ENCODE data around the gene C1orf167. TPM values are rescaled to one million over a fixed set of nuclear protein-coding genes. Genes with fewer than 3 reads are reported as not detected.
A peak's percentile ranks its signal among the peaks of the same experiment; 100 is the strongest.

The C1orf167 gene
- polyA plus RNA-seq, 1 donor from 2014 or later = not detected

- Mint-ChIP-seq H3K36me3 (peaks cover 7% of the 10 kb centered on the region), H3K9me3 (no peaks in the 10 kb centered on the region), H3K4me3 (no peak overlapping the region), H3K4me1 (peaks cover 4 to 5% (median 5%) of the 10 kb centered on the region in 3 donors), H3K27ac (no peak overlapping the region), H3K27me3 (no peaks in the 10 kb centered on the region)
Measured at GRCh38 chr1:11835441-11836225, 73.6 kb downstream of the C1orf167 start.

DNA sequence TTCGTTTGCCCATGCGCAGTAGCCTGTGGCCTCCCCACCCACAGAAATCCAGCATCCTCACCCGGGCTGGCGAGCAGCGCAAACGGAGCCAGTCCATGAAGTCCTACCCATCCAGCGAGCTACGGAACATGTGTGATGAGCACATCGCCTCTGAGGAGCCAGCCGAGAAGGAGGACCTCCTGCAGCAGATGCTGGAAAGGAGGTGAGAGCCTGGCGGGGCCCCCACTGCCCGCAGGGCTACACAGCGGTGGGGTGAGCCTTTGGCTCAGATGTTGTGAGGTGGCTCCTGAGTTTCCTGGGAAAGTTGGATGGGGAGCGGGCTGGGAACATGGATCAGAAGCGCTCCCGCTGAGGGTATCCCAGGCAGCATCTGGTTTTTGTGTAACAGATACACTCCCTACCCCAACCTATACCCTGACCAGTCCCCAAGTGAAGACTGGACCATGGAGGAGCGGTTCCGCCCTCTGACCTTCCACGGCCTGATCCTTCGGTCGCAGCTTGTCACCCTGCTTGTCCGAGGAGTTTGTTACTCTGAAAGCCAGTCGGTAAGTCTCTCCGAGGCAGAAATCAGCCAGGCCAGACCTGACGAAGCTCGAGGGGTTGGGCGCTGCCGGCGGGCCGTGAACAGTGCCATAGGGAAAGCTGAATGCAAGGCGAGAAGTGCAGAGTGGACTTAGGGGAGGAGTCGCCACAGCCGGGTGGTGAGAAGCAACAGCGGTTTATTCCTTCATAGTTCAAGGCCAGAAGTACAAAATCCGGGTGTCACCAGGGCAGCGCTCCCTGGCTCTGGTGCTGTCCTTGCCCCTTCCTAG lies 75.2 kb downstream of the C1orf167 start:
- no peaks in the 10 kb centered on the region for H3K9me3 Mint-ChIP-seq

DNA sequence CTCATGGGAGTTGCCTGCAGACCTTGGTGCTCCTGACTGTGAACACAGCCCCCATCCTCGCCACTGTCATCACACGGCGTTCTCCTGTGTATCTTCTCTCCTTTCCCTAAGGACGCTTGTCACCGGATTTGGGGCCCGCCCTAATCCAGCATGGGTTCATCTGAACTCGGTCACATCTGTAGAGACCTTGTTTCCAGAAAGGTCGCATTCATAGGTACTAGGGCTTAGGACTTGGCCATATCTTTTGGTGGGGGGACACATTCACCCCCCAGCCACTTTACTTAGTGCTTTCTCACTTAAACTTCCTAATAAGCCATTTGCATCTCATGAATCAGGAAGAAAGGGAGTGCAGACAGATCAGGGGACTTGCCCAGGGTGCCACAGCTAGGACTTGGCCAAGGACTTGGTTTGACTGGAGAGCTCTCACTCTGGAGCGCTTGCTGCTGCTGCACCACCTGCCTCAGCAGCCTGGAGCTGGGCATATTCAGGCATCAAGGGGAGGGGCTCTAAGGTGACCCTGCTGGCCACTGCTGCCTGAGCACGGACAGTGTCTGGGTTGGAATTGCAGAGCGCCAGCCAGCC lies 75.9 kb downstream of the C1orf167 start:
- Mint-ChIP-seq H3K9me3 (no peaks in the 10 kb centered on the region), H3K4me3 (no peak overlapping the region), H3K27ac (no peak overlapping the region), H3K36me3 (peaks cover 5% of the 10 kb centered on the region), H3K4me1 (peaks cover 8 to 18% (median 17%) of the 10 kb centered on the region in 3 donors), H3K27me3 (no peaks in the 10 kb centered on the region)

More for the DNA sequence above, 75.2 kb downstream of the C1orf167 start:
- Mint-ChIP-seq H3K4me1 (peaks cover 5 to 12% (median 11%) of the 10 kb centered on the region in 3 donors), H3K27me3 (no peaks in the 10 kb centered on the region), H3K36me3 (peaks cover 7% of the 10 kb centered on the region), H3K4me3 (no peak overlapping the region), H3K27ac (no peak overlapping the region)

DNA sequence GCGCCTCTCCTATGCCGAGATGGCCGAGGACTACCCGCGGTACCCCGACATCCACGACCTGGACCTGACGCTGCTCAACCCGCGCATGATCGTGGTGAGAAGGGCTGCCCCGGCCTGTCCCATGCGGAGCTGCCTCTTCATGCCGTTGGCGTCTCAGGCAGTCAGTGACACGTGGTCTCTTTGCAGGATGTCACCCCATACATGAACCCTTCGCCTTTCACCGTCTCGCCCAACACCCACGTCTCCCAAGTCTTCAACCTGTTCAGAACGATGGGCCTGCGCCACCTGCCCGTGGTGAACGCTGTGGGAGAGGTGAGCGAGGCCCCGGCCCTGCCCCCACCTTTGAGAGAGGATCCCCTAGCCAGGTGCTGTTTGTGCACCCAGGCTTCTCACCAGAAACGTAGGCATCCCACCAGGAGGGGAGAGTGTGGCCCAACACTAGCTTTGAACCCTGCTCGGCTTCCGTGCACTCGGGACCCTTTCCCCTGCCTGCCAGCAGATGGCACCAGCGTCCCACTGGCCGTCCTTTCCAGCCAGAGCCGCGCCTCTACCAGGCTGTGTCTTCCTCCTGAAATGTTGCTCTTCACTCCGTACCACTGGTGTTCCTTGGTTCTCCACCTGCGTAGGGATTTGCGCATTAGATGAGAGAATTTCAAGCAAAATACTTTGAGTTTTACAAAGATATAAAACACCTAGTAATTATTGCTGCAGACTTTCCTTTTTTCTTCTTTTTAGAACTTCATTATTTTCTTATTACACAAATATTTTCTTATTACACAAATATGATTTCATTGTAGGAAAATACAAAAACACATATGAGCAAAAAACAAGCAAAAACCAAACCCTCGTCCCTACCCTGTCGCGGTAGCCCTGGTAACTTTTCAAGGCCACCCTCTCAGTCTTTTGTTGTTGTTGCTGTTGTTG lies 76.6 kb downstream of the C1orf167 start:
- H3K4me3 Mint-ChIP-seq = no peak overlapping the region
- peaks cover 5% of the 10 kb centered on the region for H3K36me3 Mint-ChIP-seq
- peaks cover 11 to 19% (median 18%) of the 10 kb centered on the region in 3 donors for H3K4me1 Mint-ChIP-seq
- no peaks in the 10 kb centered on the region for H3K27me3 Mint-ChIP-seq
- peak overlapping the region in 1 of 3 donors; percentile 76 for H3K27ac Mint-ChIP-seq
- H3K9me3 Mint-ChIP-seq = no peaks in the 10 kb centered on the region

Other genes starting within 250 kb of the C1orf167 start
- gene FBXO2, start 107.8 kb upstream of the C1orf167 start, polyA plus RNA-seq = 18.0 TPM
- gene FBXO44, start 107.3 kb upstream of the C1orf167 start, polyA plus RNA-seq = 16.9 TPM
- gene FBXO6, start 98.0 kb upstream of the C1orf167 start, polyA plus RNA-seq = 24.2 TPM
- 49.1 TPM for gene MAD2L2, start 81.0 kb upstream of the C1orf167 start, polyA plus RNA-seq
- gene DRAXIN, start 70.5 kb upstream of the C1orf167 start, polyA plus RNA-seq = 0.13 TPM
- gene AGTRAP, start 26.1 kb upstream of the C1orf167 start, polyA plus RNA-seq = 52.6 TPM
- gene MTHFR, start 43.8 kb downstream of the C1orf167 start, polyA plus RNA-seq = 14.3 TPM
- 11.7 TPM for gene CLCN6, start 44.0 kb downstream of the C1orf167 start, polyA plus RNA-seq
- not detected for gene NPPA, start 85.6 kb downstream of the C1orf167 start, polyA plus RNA-seq
- not detected for gene NPPB, start 96.8 kb downstream of the C1orf167 start, polyA plus RNA-seq
- 29.7 TPM for gene KIAA2013, start 164.2 kb downstream of the C1orf167 start, polyA plus RNA-seq
- gene PLOD1, start 172.5 kb downstream of the C1orf167 start, polyA plus RNA-seq = 6.5 TPM
- 31.2 TPM for gene MFN2, start 218.3 kb downstream of the C1orf167 start, polyA plus RNA-seq

All from IgD-negative memory B cell (primary cell).